Measurements from ENCODE around the gene VPS37D.

GRCh38 chr7:73624669-73625001 lies 43.0 kb upstream of the VPS37D start:
- no peak for TF ChIP-seq CTCF (IDR thresholded peaks at IDR 0.05)
- no peak for TF ChIP-seq POLR2AphosphoS5 (IDR thresholded peaks at IDR 0.05)

Data from sigmoid colon (tissue), 4 donors.